Measurements from ENCODE around the gene CSF3R. TPM values are rescaled to one million over a fixed set of nuclear protein-coding genes. Genes with fewer than 3 reads are reported as not detected.

Gene CSF3R
- total and polyA plus RNA-seq, 2 of the 4 experiments (the other 2 are of a cell fraction), result not detected

GRCh38 chr1:36479505-36480051 lies 3.1 kb downstream of the CSF3R start:
- in situ Hi-C loops (cut with MboI; ENCODE audit: low sequenced_read_pairs), result no loop called here

More at GRCh38 chr1:36479505-36480051, 3.1 kb downstream of the CSF3R start:
- BruUV-seq (replicated peaks), result no TSS peak
- TF ChIP-seq POLR2A (IDR thresholded peaks at IDR 0.05; ENCODE audit: low read depth, low read length), result no peak
- TF ChIP-seq RAD21 (IDR thresholded peaks at IDR 0.05; ENCODE audit: low read length), result no peak
- TF ChIP-seq ELK1 (IDR thresholded peaks at IDR 0.05; ENCODE audit: borderline replicate concordance, low read depth, low read length), result no peak
- TF ChIP-seq SMC3 (IDR thresholded peaks at IDR 0.05; ENCODE audit: low read depth, low read length), result no peak
- no peak for TF ChIP-seq MXI1 (IDR thresholded peaks at IDR 0.05; ENCODE audit: borderline replicate concordance, low read depth, low read length)
- no peak for TF ChIP-seq RCOR1 (IDR thresholded peaks at IDR 0.05; ENCODE audit: insufficient replicate concordance, low read length)
- no peak for TF ChIP-seq MAFK (IDR thresholded peaks at IDR 0.05; ENCODE audit: low read depth, low read length)
- no peak for TF ChIP-seq MAZ (IDR thresholded peaks at IDR 0.05; ENCODE audit: borderline replicate concordance, low read depth, low read length)
- no peak for TF ChIP-seq BHLHE40 (IDR thresholded peaks at IDR 0.05; ENCODE audit: low read depth, low read length)
- no peak for TF ChIP-seq CHD1 (IDR thresholded peaks at IDR 0.05; ENCODE audit: low read depth, low read length)
- TF ChIP-seq USF2 (IDR thresholded peaks at IDR 0.05; ENCODE audit: low read depth, low read length), result no peak
- TF ChIP-seq CEBPB (IDR thresholded peaks at IDR 0.05; ENCODE audit: low read depth, low read length), result no peak
- no peak for TF ChIP-seq CTCF (conservative IDR thresholded peaks at IDR 0.05; ENCODE audit: low read depth, low read length)
- no peak for TF ChIP-seq NFE2L2 (IDR thresholded peaks at IDR 0.05; ENCODE audit: low read depth, low read length)
- no peak for TF ChIP-seq RFX5 (IDR thresholded peaks at IDR 0.05; ENCODE audit: low read depth, low read length)
- no peak for TF ChIP-seq FOS (IDR thresholded peaks at IDR 0.05; ENCODE audit: low read depth, low read length)
- Histone ChIP-seq H3K23ac (ENCODE audit: low read depth, low read length) (no peak overlapping the region), H3K4ac (ENCODE audit: low read depth, low read length) (no peak overlapping the region), H3K4me2 (ENCODE audit: low read depth, low read length) (no peak overlapping the region), H3K36me3 (ENCODE audit: control insufficient read depth, insufficient read depth, low read length) (no peaks in the 10 kb centered on the region), H4K20me1 (ENCODE audit: insufficient read depth, low read length) (no peaks in the 10 kb centered on the region), H2BK5ac (ENCODE audit: low read depth, low read length, poor library complexity, severe bottlenecking) (no peak overlapping the region), H3K9me1 (ENCODE audit: insufficient read depth, low read length) (no peaks in the 10 kb centered on the region), H2AK5ac (ENCODE audit: low read depth, low read length) (no peak overlapping the region), H4K91ac (ENCODE audit: insufficient read depth, low read depth, low read length) (no peak overlapping the region), H3K27ac (ENCODE audit: insufficient read depth, low read length) (no peak overlapping the region), H4K8ac (ENCODE audit: low read depth in 2 of 2, low read length in 2 of 2) (no peak overlapping the region), H3K79me1 (ENCODE audit: low read depth in 1 of 2, low read length in 2 of 2) (no peaks in the 10 kb centered on the region), H2BK120ac (ENCODE audit: low read depth, low read length) (no peak overlapping the region), H3K9me3 (ENCODE audit: control insufficient read depth, insufficient read depth, low read length) (no peaks in the 10 kb centered on the region), H3K56ac (ENCODE audit: extremely low read depth, insufficient read depth, low read length) (no peak overlapping the region), H3K27me3 (ENCODE audit: control insufficient read depth, insufficient read depth, low read length) (peaks cover 37% of the 10 kb centered on the region), H2BK15ac (ENCODE audit: low read depth, low read length) (no peak overlapping the region), H4K5ac (ENCODE audit: low read depth, low read length) (no peak overlapping the region), H3K9ac (ENCODE audit: low read depth, low read length) (no peak overlapping the region), H2BK20ac (ENCODE audit: low read depth, low read length) (no peak overlapping the region), H3K18ac (ENCODE audit: low read depth, low read length) (no peak overlapping the region), H3K4me3 (ENCODE audit: insufficient read depth, low read depth, low read length) (no peak overlapping the region), H3K4me1 (ENCODE audit: control insufficient read depth, insufficient read depth, low read length) (no peaks in the 10 kb centered on the region), H3K14ac (replicated peaks; ENCODE audit: low read depth, low read length) (no peak overlapping the region), H2AFZ (replicated peaks; ENCODE audit: low read length, poor library complexity) (no peak overlapping the region), H2AK9ac (replicated peaks; ENCODE audit: low read depth, low read length, poor library complexity) (no peak overlapping the region)
- 89% methylated on average over 1 of the region's 2 CpGs; no CpG with 5 or more reads in 1 of the 2 experiments for WGBS, 2 experiments (ENCODE audit: extremely low coverage in 2 of 2, insufficient read length in 1 of 2)
- ATAC-seq (ENCODE audit: low read depth), result no peak
- dilution Hi-C loops (cut with HindIII; ENCODE audit: low sequenced_read_pairs, unreplicated experiment), result no loop called here
- CTCF ChIA-PET, result interaction anchor here (0.7 kb wide), 1 partner anchor 335 kb away, joined by 3 read pairs; no protein-coding TSS in a partner anchor
- intact Hi-C loops (cut with micrococcal nuclease), result no loop called here
- POLR2A ChIA-PET (ENCODE audit: unreplicated experiment), result no interaction called here
- DNase-seq, result no peak

All from IMR-90 (cell line).